G401 (cell line): Measurements from ENCODE around the gene ITIH1. TPM values are rescaled to one million over a fixed set of nuclear protein-coding genes. Genes with fewer than 3 reads are reported as not detected.
"Not testable (repeated sequence)": the region's sequence is repeated elsewhere in the genome, so short reads cannot be mapped to it uniquely, and the experiment has no call there.

ENCODE experiments used
- DNase-seq: peaks from one replicate; pipeline ENCODE4 v3.0.0-alpha.2; 2015; ENCODE audit warnings: low spot score
- in situ Hi-C: cut with HindIII; loops from 2 replicates; pipeline ENCODE4 v1.10.0; 2016; ENCODE audit warnings: low sequenced_read_pairs, mixed read lengths
- total RNA-seq: library from RNA; depleted of rRNA; stranded (reverse); fragments of >200 nt; shearing (Covaris generic); gene quantifications from 2 replicates; pipeline ENCODE4 v1.2.3, GENCODE V29; 2014

Gene ITIH1
- total RNA-seq, 1 experiment from 2014 or later, result not detected

GRCh38 chr3:52773361-52774065 is 3.9 kb upstream of the ITIH1 start:
- no peak for DNase-seq
- in situ Hi-C loops, result no loop called here

- DNase-seq, result no peak
- in situ Hi-C loops, result no loop called here
Measured at GRCh38 chr3:52774066-52774713, 3.2 kb upstream of the ITIH1 start.

GRCh38 chr3:52774901-52775864 is 2.2 kb upstream of the ITIH1 start:
- no peak for DNase-seq

GRCh38 chr3:52775877-52776276 is 1.5 kb upstream of the ITIH1 start:
- in situ Hi-C loops, result no loop called here
- no peak for DNase-seq

More at GRCh38 chr3:52774901-52775864, 2.2 kb upstream of the ITIH1 start:
- in situ Hi-C loops, result no loop called here

GRCh38 chr3:52776486-52776885 is 913 bp upstream of the ITIH1 start:
- in situ Hi-C loops, result not testable (repeated sequence)

GRCh38 chr3:52777959-52778805 is 783 bp downstream of the ITIH1 start:
- DNase-seq, result no peak
- in situ Hi-C loops, result no loop called here

More at GRCh38 chr3:52776486-52776885, 913 bp upstream of the ITIH1 start:
- not testable (repeated sequence) for DNase-seq

- in situ Hi-C loops, result no loop called here
- no peak for DNase-seq
Measured at GRCh38 chr3:52779011-52779836, 1.8 kb downstream of the ITIH1 start.

GRCh38 chr3:52779837-52780585 is 2.6 kb downstream of the ITIH1 start:
- in situ Hi-C loops, result no loop called here
- no peak for DNase-seq

GRCh38 chr3:52781741-52782140 is 4.3 kb downstream of the ITIH1 start:
- in situ Hi-C loops, result no loop called here
- DNase-seq, result no peak

- no peak for DNase-seq
- in situ Hi-C loops, result no loop called here
Measured at GRCh38 chr3:52782412-52783210, 5.2 kb downstream of the ITIH1 start.

GRCh38 chr3:52783211-52783555 is 5.8 kb downstream of the ITIH1 start:
- in situ Hi-C loops, result no loop called here

GRCh38 chr3:52784021-52784621 is 6.7 kb downstream of the ITIH1 start:
- in situ Hi-C loops, result no loop called here
- DNase-seq, result no peak

More at GRCh38 chr3:52783211-52783555, 5.8 kb downstream of the ITIH1 start:
- no peak for DNase-seq

- no peak for DNase-seq
- in situ Hi-C loops, result no loop called here
Measured at GRCh38 chr3:52784931-52785590, 7.7 kb downstream of the ITIH1 start.

GRCh38 chr3:52786330-52787215 is 9.2 kb downstream of the ITIH1 start:
- DNase-seq, result no peak
- in situ Hi-C loops, result no loop called here

GRCh38 chr3:52787246-52787645 is 9.8 kb downstream of the ITIH1 start:
- DNase-seq, result no peak
- in situ Hi-C loops, result no loop called here
